K562 (cell line): ENCODE data around the gene CST3. TPM values are rescaled to one million over a fixed set of nuclear protein-coding genes. Genes with fewer than 3 reads are reported as not detected.

Experiments used
- ATAC-seq: fragments of 200-7000 bp; cut with Tn5 transposase; 3 replicates; pipeline ENCODE4 v1.9.1; 2020; ENCODE audit warnings: moderate library complexity
- BruUV-seq: library from RNA; stranded (reverse); fragments of 400-500 nt; replicated peaks from 2 replicates; lab custom pipeline; 2021; lab: Mats Ljungman, UMichigan
- CTCF ChIA-PET: fragments of 300-600 bp; formaldehyde crosslinking; extraction: SDS; loops from one replicate; lab custom pipeline; 2021; ENCODE audit warnings: low intra/inter-chr PET ratio; lab: Yijun Ruan, JAX
- POLR2A ChIA-PET: fragments of 300-600, 350-650 bp; sonication (Branson Sonifier 250); formaldehyde crosslinking; extraction: SDS; loops from one replicate; lab custom pipeline; 2021; ENCODE audit warnings: antibody characterized with exemption, inconsistent platforms; lab: Yijun Ruan, JAX
- DNase-seq, 4 experiments: peaks; one replicate each; pipeline versions ENCODE4 v3.0.0 to v3.0.0-alpha.2; 2011 to 2018; ENCODE audit warnings: low spot score in 3 of 4, mixed read lengths in 3 of 4; ENCODE audit errors: extremely low read depth in 1 of 4
- FAIRE-seq: peaks from 2 replicates; lab custom pipeline; 2011; peaks lifted over from hg19 to GRCh38; lab: Jason Lieb, UNC
- H2AFZ ChIP-seq: 2 replicates; pipeline ENCODE4 v1.6.0; 2011; ENCODE audit warnings: low read depth, low read length, control low read depth, inconsistent platforms
- H3K27ac ChIP-seq: fragments of 200-600 bp; 3 replicates; pipeline ENCODE4 v1.8.0; 2011; ENCODE audit warnings: low read depth, mild to moderate bottlenecking, control low read depth, inconsistent platforms, low read length, moderate library complexity, mixed read lengths; ENCODE audit errors: extremely low read depth
- H3K27me3 ChIP-seq, 2 experiments: fragments of 300-600 bp in 1 of 2; 2 replicates in 1 of 2; 3 replicates in 1 of 2; pipeline versions ENCODE4 v1.6.0 to v1.8.0; 2011; ENCODE audit warnings: inconsistent platforms in 2 of 2, low read length in 2 of 2, mild to moderate bottlenecking in 1 of 2, mixed read lengths in 1 of 2, moderate library complexity in 1 of 2; ENCODE audit not compliant: control insufficient read depth in 2 of 2, insufficient read depth in 2 of 2
- H3K36me3 ChIP-seq: fragments of 300-600 bp; 3 replicates; pipeline ENCODE4 v1.8.0; 2011; ENCODE audit warnings: mild to moderate bottlenecking, low read length, inconsistent platforms; ENCODE audit not compliant: control insufficient read depth, insufficient read depth
- H3K4me1 ChIP-seq, 2 experiments: fragments of 200-600 bp in 1 of 2; replicated peaks in 1 of 2; 2 replicates in 1 of 2; 3 replicates in 1 of 2; pipeline versions ENCODE4 v1.5.1 to v1.8.0; 2011; ENCODE audit warnings: inconsistent platforms in 2 of 2, low read length in 2 of 2, mild to moderate bottlenecking in 1 of 2, mixed read lengths in 1 of 2, moderate library complexity in 1 of 2; ENCODE audit not compliant: control insufficient read depth in 2 of 2, insufficient read depth in 2 of 2
- H3K4me2 ChIP-seq: 2 replicates; pipeline ENCODE4 v1.6.1; 2011; ENCODE audit warnings: low read length, control low read depth, inconsistent platforms, mixed read lengths; ENCODE audit not compliant: insufficient read depth
- H3K4me3 ChIP-seq: fragments of 200-600 bp; sonication (generic), shearing (Covaris generic); 2 replicates; pipeline ENCODE4 v1.5.1; 2016; ENCODE audit warnings: control low read depth, inconsistent platforms
- H3K79me2 ChIP-seq: fragments of 200-600 bp; 3 replicates; pipeline ENCODE4 v1.8.0; 2011; ENCODE audit warnings: low read length, inconsistent platforms; ENCODE audit not compliant: control insufficient read depth, insufficient read depth
- H3K9ac ChIP-seq, 2 experiments: 2 replicates each; pipeline versions ENCODE4 v1.6.0 to v1.6.1; 2011; ENCODE audit warnings: low read depth in 2 of 2, low read length in 2 of 2, control low read depth in 1 of 2, inconsistent platforms in 1 of 2, mild to moderate bottlenecking in 1 of 2, mixed read lengths in 1 of 2; ENCODE audit not compliant: insufficient read depth in 1 of 2
- H3K9me1 ChIP-seq: one replicate; pipeline ENCODE4 v1.6.0; 2011; ENCODE audit warnings: inconsistent platforms, mild to moderate bottlenecking, low read length, moderate library complexity; ENCODE audit not compliant: control insufficient read depth, insufficient read depth
- H3K9me3 ChIP-seq: replicated peaks from 2 replicates; pipeline ENCODE4 v1.5.1; 2011; ENCODE audit warnings: low read depth, low read length, inconsistent platforms; ENCODE audit not compliant: control insufficient read depth, insufficient read depth
- H4K20me1 ChIP-seq: replicated peaks from 2 replicates; pipeline ENCODE4 v1.6.1; 2011; ENCODE audit warnings: low read length, inconsistent platforms, mixed read lengths; ENCODE audit not compliant: control insufficient read depth, insufficient read depth
- CTCFL ChIP-seq: IDR thresholded peaks from 2 replicates; pipeline ENCODE4 v1.6.1; 2011; ENCODE audit warnings: borderline replicate concordance, low read depth, mild to moderate bottlenecking, moderate library complexity, low read length; ENCODE audit not compliant: insufficient read depth, poor library complexity, severe bottlenecking
- EP300 ChIP-seq: IDR thresholded peaks from 2 replicates; pipeline ENCODE4 v1.6.1; 2012; ENCODE audit warnings: low read length, improper control_type of control experiment
- FOXJ2 ChIP-seq: fragments of 200-800 bp; sonication (Bioruptor generic); IDR thresholded peaks from 2 replicates; pipeline ENCODE4 v1.6.1; 2016; ENCODE audit warnings: missing genetic modification characterization, missing compliant biosample characterization
- FOXM1 ChIP-seq, 2 experiments: fragments of 450-650 bp in 1 of 2; sonication (generic) in 1 of 2; formaldehyde crosslinking in 1 of 2; IDR thresholded peaks; 2 replicates each; pipeline versions ENCODE4 v1.6.1 to v1.9.0; 2017 to 2022; ENCODE audit warnings: low read depth in 2 of 2, mild to moderate bottlenecking in 2 of 2, missing genetic modification reagents in 1 of 2, moderate library complexity in 1 of 2
- HMGXB4 ChIP-seq: sonication (generic); formaldehyde crosslinking; IDR thresholded peaks from 2 replicates; pipeline ENCODE4 v1.8.1; 2023; ENCODE audit warnings: mild to moderate bottlenecking, missing genetic modification reagents
- HOXB6 ChIP-seq: fragments of 250-450 bp; sonication (Bioruptor Pico); IDR thresholded peaks from 2 replicates; pipeline ENCODE4 v1.5.1; 2022; ENCODE audit warnings: mild to moderate bottlenecking, borderline replicate concordance
- JUNB ChIP-seq: fragments of 450-650 bp; formaldehyde crosslinking; conservative IDR thresholded peaks from 2 replicates; pipeline ENCODE4 v1.4.0; 2020; ENCODE audit warnings: mild to moderate bottlenecking
- L3MBTL2 ChIP-seq: fragments of 450-650 bp; IDR thresholded peaks from 2 replicates; pipeline ENCODE4 v1.6.1; 2016; ENCODE audit warnings: mild to moderate bottlenecking, moderate library complexity
- PURB ChIP-seq: sonication (generic); formaldehyde crosslinking; IDR thresholded peaks from 2 replicates; pipeline ENCODE4 v1.9.0; 2021; ENCODE audit warnings: low read depth, mild to moderate bottlenecking, missing genetic modification reagents
- SIN3B ChIP-seq: fragments of 450-650 bp; IDR thresholded peaks from 2 replicates; pipeline ENCODE4 v1.6.1; 2017; ENCODE audit warnings: low read depth, mild to moderate bottlenecking, moderate library complexity
- TRIM28 ChIP-seq: fragments of 450-650 bp; IDR thresholded peaks from 2 replicates; pipeline ENCODE4 v1.6.1; 2017
- ZFX ChIP-seq: sonication (generic); formaldehyde crosslinking; IDR thresholded peaks from 2 replicates; pipeline ENCODE4 v1.8.0; 2022; ENCODE audit warnings: mild to moderate bottlenecking, missing genetic modification reagents, moderate library complexity
- ZNF23 ChIP-seq: fragments of 250-450 bp; sonication (Bioruptor Pico); IDR thresholded peaks from 2 replicates; pipeline ENCODE4 v1.4.0; 2020; ENCODE audit warnings: mild to moderate bottlenecking
- ZNF354B ChIP-seq: fragments of 250-450 bp; sonication (Bioruptor Pico); IDR thresholded peaks from 2 replicates; pipeline ENCODE4 v1.4.0; 2020
- WGBS: fragments of 100-300 bp; shearing (Covaris generic); methylation state at CpG from one replicate; pipeline ENCODE4 v1.1.6; 2016; ENCODE audit warnings: low coverage, mixed read lengths; ENCODE audit not compliant: insufficient coverage; ENCODE audit errors: missing lambda C conversion rate; 5-methylcytosine and 5-hydroxymethylcytosine counted together
- in situ Hi-C: fragments of 300-500 bp; cut with MboI; formaldehyde crosslinking; loops from 4 replicates; pipeline ENCODE4 v1.15.0; 2018; ENCODE audit warnings: inconsistent platforms, mixed read lengths
- intact Hi-C: fragments of 100-400 bp; cut with micrococcal nuclease; formaldehyde crosslinking; loops from 2 replicates; pipeline ENCODE4 v1.14.2; 2022
- polyA plus RNA-seq, 8 experiments: library from polyadenylated mRNA; depleted of rRNA in 4 of 8; stranded (reverse) in 5 of 8; unstranded in 3 of 8; fragments of >200 nt; fragmentation: Nextera tagmentation in 2 of 8; fragmentation: Illumina TruSeq in 1 of 8; extraction: Ambion mirVana in 2 of 8; extraction: Trizol in 1 of 8; gene quantifications; 2 replicates each; pipeline versions ENCODE4 v1.2.1 to v1.2.3, GENCODE V29; 2011 to 2014; ENCODE audit warnings: inconsistent platforms in 1 of 8, missing spikeins in 1 of 8
- total RNA-seq, 7 experiments: library from RNA; depleted of rRNA in 6 of 7; stranded (reverse); fragments of >200 nt in 6 of 7; fragmentation: Illumina TruSeq in 2 of 7; extraction: Trizol in 2 of 7; gene quantifications; 2 replicates each; pipeline versions ENCODE4 v1.2.1 to v1.2.3, GENCODE V29; 2011 to 2021; ENCODE audit warnings: low replicate concordance in 1 of 7
- TF ChIP-seq, protein P1 (sequence below), 2 experiments: fragments of 450-650 bp; IDR thresholded peaks; 2 replicates each; pipeline ENCODE4 v1.6.1; 2018; ENCODE audit warnings: mild to moderate bottlenecking in 2 of 2, low read depth in 1 of 2; ENCODE audit not compliant: partially characterized antibody in 2 of 2

Gene CST3
- total and polyA plus RNA-seq, 9 of the 15 experiments (the other 6 are each of a cell fraction or from before 2014, with no cell fraction given) = 8.7 to 113 (median 48.5) TPM

DNA sequence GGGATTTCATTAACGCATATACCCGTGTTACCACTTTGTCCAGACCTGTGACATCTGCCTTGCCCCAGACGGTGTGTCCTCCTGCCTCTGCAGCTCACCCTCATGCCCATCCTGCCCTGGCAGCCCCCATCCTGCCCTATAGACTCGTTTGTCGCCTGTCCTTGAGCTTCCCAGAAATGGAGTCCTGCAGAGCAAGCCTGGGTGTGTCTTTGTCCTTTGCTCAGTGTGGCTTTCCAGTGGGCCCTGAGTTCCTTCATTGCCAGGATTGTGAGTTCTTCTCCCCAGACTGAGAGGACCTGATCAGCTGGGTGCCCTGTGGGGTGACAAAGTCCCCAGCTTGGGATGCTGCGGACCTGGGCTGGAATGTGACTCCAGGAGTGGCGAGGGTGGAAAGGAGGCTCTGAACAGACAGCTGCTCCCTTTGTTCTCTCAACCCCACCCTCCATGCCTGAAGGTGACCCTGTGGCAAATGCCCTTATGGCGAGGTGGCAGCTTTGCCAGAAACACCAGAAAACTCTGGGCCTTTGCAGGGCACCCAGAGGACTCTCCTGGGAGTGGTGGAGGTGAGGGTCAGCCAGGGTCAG is 2.4 kb upstream of the CST3 start:
- Histone ChIP-seq H4K20me1 (no peaks in the 10 kb centered on the region), H2AFZ (no peak overlapping the region), H3K27me3 (no peaks in the 10 kb centered on the region), H3K36me3 (peaks cover under 1% of the 10 kb centered on the region; the same call in 1 of the 3 replicates), H3K27ac (no peak overlapping the region), H3K79me2 (peaks cover 16% of the 10 kb centered on the region), H3K4me1 (peaks cover 6 to 20% of the 10 kb centered on the region in 2 experiments; a peak in 4 of 5 replicates), H3K9me1 (no peaks in the 10 kb centered on the region), H3K9ac (no peak overlapping the region), H3K9me3 (no peaks in the 10 kb centered on the region), H3K4me3 (no peak overlapping the region), H3K4me2 (no peak overlapping the region)
- intact Hi-C loops (no loop called here), in situ Hi-C loops (no loop called here)
- POLR2A ChIA-PET = no interaction called here
- no TSS peak for BruUV-seq
- WGBS = 34% methylated on average over 7 of the region's 8 CpGs
- FAIRE-seq = no peak
- CTCF ChIA-PET = no interaction called here
- no peak for ATAC-seq
- no peak for DNase-seq
- TF ChIP-seq L3MBTL2 (no peak), SIN3B (no peak), EP300 (no peak), PURB (no peak), TRIM28 (no peak), ZFX (no peak), ZNF354B (CRISPR knock-in tag) (no peak), FOXM1 (IDR thresholded peaks at IDR 0.05; ENCODE audit: low read depth) (no peak), FOXM1 (CRISPR knock-in tag; IDR thresholded peaks at IDR 0.05; ENCODE audit: low read depth) (no peak), JUNB (CRISPR knock-in tag) (no peak), HMGXB4 (CRISPR knock-in tag) (no peak), FOXJ2 (no peak), CTCFL (no peak), ZNF23 (CRISPR knock-in tag) (no peak), HOXB6 (no peak)
- TF ChIP-seq, protein P1, sequence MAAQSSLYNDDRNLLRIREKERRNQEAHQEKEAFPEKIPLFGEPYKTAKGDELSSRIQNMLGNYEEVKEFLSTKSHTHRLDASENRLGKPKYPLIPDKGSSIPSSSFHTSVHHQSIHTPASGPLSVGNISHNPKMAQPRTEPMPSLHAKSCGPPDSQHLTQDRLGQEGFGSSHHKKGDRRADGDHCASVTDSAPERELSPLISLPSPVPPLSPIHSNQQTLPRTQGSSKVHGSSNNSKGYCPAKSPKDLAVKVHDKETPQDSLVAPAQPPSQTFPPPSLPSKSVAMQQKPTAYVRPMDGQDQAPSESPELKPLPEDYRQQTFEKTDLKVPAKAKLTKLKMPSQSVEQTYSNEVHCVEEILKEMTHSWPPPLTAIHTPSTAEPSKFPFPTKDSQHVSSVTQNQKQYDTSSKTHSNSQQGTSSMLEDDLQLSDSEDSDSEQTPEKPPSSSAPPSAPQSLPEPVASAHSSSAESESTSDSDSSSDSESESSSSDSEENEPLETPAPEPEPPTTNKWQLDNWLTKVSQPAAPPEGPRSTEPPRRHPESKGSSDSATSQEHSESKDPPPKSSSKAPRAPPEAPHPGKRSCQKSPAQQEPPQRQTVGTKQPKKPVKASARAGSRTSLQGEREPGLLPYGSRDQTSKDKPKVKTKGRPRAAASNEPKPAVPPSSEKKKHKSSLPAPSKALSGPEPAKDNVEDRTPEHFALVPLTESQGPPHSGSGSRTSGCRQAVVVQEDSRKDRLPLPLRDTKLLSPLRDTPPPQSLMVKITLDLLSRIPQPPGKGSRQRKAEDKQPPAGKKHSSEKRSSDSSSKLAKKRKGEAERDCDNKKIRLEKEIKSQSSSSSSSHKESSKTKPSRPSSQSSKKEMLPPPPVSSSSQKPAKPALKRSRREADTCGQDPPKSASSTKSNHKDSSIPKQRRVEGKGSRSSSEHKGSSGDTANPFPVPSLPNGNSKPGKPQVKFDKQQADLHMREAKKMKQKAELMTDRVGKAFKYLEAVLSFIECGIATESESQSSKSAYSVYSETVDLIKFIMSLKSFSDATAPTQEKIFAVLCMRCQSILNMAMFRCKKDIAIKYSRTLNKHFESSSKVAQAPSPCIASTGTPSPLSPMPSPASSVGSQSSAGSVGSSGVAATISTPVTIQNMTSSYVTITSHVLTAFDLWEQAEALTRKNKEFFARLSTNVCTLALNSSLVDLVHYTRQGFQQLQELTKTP (IDR thresholded peaks at IDR 0.05; ENCODE audit: low read depth in 1 of 2, partially characterized antibody in 2 of 2) = no peak
